HG03558 (cell line): ENCODE data around the gene PLBD2.
"Not testable (repeated sequence)": the region's sequence is repeated elsewhere in the genome, so short reads cannot be mapped to it uniquely, and the experiment has no call there.

ENCODE experiments used
- ATAC-seq: cut with Tn5 transposase; IDR thresholded peaks from one replicate; pipeline ENCODE4 v1.9.1; 2021; ENCODE audit warnings: moderate number of reproducible peaks; ENCODE audit not compliant: unreplicated experiment; ENCODE audit errors: extremely low read depth

The PLBD2 gene

GRCh38 chr12:113333877-113334785 is 24.3 kb upstream of the PLBD2 start:
- ATAC-seq, result no peak

- ATAC-seq, result no peak
Measured at GRCh38 chr12:113334786-113335539, 23.4 kb upstream of the PLBD2 start, which contains the start of gene SLC8B1. Gene SLC8B1, minus strand, starts transcription at chr12:113335109. Its CDS starts 2,231 bp downstream, at chr12:113332878.

GRCh38 chr12:113339540-113339939 is 18.8 kb upstream of the PLBD2 start:
- ATAC-seq, result no peak

GRCh38 chr12:113340061-113340460 is 18.3 kb upstream of the PLBD2 start:
- no peak for ATAC-seq

GRCh38 chr12:113341535-113341934 is 16.9 kb upstream of the PLBD2 start:
- ATAC-seq, result no peak

GRCh38 chr12:113345318-113345717 is 13.1 kb upstream of the PLBD2 start:
- no peak for ATAC-seq

- ATAC-seq, result no peak
Measured at GRCh38 chr12:113346353-113346752, 12.0 kb upstream of the PLBD2 start.

GRCh38 chr12:113347107-113347506 is 11.3 kb upstream of the PLBD2 start:
- no peak for ATAC-seq

- ATAC-seq, result no peak
Measured at GRCh38 chr12:113347892-113348291, 10.5 kb upstream of the PLBD2 start.

GRCh38 chr12:113348849-113349536 is 9.4 kb upstream of the PLBD2 start:
- no peak for ATAC-seq

GRCh38 chr12:113351089-113351488 is 7.3 kb upstream of the PLBD2 start:
- ATAC-seq, result no peak

- not testable (repeated sequence) for ATAC-seq
Measured at GRCh38 chr12:113354192-113354591, 4.2 kb upstream of the PLBD2 start.

- ATAC-seq, result no peak
Measured at GRCh38 chr12:113359133-113359938, 949 bp downstream of the PLBD2 start.

- no peak for ATAC-seq
Measured at GRCh38 chr12:113359939-113360748, 1.8 kb downstream of the PLBD2 start.

GRCh38 chr12:113361574-113362370 is 3.4 kb downstream of the PLBD2 start:
- no peak for ATAC-seq

GRCh38 chr12:113364698-113365097 is 6.3 kb downstream of the PLBD2 start:
- no peak for ATAC-seq

- ATAC-seq, result no peak
Measured at GRCh38 chr12:113365639-113366395, 7.4 kb downstream of the PLBD2 start.

- ATAC-seq, result no peak
Measured at GRCh38 chr12:113366827-113367226, 8.4 kb downstream of the PLBD2 start.
